Cardiac fibroblast (primary cell): ENCODE data around the gene TBX21.
A peak's percentile ranks its signal among the peaks of the same experiment; 100 is the strongest.

ENCODE experiments used
- DNase-seq, 2 donors: peaks; one replicate each; pipeline versions ENCODE4 v3.0.0 to v3.0.0-alpha.2; 2010; ENCODE audit warnings: low read depth in 2 of 2
- H3K4me3 ChIP-seq, 2 donors: replicated peaks in 1 of 2; 1 replicate in 1 of 2; 2 replicates in 1 of 2; pipeline ENCODE4 v1.5.1; 2011; ENCODE audit warnings: low read depth in 2 of 2, low read length in 2 of 2, mild to moderate bottlenecking in 2 of 2, moderate library complexity in 1 of 2
- TF ChIP-seq, protein P1 (sequence below): IDR thresholded peaks from one replicate; pipeline ENCODE4 v1.5.1; 2011; ENCODE audit warnings: low read depth, mild to moderate bottlenecking, low read length, inconsistent platforms

Gene TBX21

DNA sequence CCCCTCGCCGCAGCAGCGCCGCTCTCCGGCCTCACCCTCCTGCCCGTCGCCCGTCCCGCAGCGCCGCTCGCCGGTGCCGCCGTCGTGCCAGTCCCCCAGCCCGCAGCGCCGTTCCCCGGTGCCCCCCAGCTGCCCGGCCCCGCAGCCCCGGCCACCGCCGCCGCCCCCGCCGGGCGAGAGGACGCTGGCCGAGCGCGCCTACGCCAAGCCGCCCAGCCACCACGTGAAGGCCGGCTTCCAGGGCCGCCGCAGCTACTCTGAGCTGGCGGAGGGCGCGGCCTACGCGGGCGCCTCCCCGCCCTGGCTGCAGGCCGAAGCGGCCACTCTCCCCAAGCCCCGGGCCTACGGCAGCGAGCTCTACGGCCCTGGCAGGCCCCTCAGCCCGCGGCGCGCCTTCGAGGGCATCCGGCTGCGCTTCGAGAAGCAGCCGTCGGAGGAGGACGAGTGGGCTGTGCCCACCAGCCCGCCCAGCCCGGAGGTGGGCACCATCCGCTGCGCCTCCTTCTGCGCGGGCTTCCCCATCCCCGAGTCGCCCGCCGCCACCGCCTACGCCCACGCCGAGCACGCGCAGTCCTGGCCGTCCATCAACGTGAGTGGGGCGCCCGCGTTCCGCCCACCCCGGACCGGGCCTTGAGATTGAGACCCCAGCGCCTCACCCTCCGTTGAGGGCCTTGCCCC is 24.0 kb upstream of the TBX21 start:
- TF ChIP-seq, protein P1, sequence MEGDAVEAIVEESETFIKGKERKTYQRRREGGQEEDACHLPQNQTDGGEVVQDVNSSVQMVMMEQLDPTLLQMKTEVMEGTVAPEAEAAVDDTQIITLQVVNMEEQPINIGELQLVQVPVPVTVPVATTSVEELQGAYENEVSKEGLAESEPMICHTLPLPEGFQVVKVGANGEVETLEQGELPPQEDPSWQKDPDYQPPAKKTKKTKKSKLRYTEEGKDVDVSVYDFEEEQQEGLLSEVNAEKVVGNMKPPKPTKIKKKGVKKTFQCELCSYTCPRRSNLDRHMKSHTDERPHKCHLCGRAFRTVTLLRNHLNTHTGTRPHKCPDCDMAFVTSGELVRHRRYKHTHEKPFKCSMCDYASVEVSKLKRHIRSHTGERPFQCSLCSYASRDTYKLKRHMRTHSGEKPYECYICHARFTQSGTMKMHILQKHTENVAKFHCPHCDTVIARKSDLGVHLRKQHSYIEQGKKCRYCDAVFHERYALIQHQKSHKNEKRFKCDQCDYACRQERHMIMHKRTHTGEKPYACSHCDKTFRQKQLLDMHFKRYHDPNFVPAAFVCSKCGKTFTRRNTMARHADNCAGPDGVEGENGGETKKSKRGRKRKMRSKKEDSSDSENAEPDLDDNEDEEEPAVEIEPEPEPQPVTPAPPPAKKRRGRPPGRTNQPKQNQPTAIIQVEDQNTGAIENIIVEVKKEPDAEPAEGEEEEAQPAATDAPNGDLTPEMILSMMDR = no peak
- peak; percentile 34 to 68 for DNase-seq
- no peak overlapping the region for H3K4me3 ChIP-seq

DNA sequence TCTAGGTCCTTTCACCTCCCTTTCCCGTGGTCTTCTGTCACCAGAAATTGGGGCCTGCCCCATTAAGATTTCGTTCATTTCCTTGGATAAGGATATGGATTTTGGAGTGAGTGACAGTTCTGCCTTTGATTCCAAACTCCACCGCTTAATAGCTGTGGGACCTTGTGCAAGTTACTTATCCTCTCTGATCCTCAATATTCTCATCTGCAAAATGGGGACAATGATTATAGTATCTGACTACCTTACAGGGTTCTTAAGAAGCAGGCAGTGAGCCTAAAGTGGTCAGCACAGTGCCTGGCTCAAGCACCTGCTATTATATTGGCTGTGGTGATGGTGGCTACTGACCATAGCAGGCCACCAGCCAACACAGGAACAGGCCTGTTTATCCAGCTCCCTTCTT is 23.4 kb upstream of the TBX21 start:
- no peak for DNase-seq
- TF ChIP-seq, protein P1 = no peak
- no peak overlapping the region for H3K4me3 ChIP-seq

GRCh38 chr17:47711366-47712099 is 21.5 kb upstream of the TBX21 start:
- TF ChIP-seq, protein P1 = no peak
- H3K4me3 ChIP-seq = no peak overlapping the region
- no peak for DNase-seq

DNA sequence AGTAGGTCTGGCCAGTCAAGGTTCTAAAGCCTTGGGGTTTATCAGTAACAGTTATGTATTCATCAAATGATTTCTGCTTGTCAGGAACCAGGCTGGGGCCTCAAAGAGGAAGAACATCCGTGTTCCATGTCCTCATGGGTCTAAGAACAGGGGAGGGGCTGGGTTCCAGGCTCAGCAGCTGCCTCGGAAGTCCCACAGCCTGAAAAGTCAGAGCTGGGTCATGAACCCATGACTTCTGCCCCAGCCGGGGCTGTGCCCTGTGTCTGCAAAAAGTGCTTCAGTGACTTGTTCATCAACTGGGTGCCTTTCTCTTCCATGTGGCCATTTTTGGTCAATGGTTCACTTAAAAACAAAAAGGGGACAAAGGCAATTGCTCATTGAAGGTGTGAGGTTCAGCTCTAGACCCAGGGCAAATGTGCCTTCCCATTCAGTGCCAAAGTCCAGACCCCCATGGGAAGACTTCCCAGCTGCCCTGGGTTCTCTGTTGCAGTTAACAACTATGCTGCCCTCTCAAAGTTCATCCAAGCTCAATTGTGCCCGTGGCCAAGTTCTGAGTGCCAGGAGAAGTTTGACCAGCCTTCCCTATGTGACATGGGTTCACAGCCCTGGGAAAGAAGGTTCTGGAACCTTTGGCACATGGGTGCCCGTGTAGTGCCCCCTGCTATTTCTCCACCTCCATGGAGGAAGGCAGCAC is 20.6 kb upstream of the TBX21 start:
- TF ChIP-seq, protein P1 = no peak
- no peak for DNase-seq
- H3K4me3 ChIP-seq = no peak overlapping the region

GRCh38 chr17:47713980-47714700 is 18.9 kb upstream of the TBX21 start:
- no peak overlapping the region for H3K4me3 ChIP-seq
- TF ChIP-seq, protein P1 = no peak
- no peak for DNase-seq

DNA sequence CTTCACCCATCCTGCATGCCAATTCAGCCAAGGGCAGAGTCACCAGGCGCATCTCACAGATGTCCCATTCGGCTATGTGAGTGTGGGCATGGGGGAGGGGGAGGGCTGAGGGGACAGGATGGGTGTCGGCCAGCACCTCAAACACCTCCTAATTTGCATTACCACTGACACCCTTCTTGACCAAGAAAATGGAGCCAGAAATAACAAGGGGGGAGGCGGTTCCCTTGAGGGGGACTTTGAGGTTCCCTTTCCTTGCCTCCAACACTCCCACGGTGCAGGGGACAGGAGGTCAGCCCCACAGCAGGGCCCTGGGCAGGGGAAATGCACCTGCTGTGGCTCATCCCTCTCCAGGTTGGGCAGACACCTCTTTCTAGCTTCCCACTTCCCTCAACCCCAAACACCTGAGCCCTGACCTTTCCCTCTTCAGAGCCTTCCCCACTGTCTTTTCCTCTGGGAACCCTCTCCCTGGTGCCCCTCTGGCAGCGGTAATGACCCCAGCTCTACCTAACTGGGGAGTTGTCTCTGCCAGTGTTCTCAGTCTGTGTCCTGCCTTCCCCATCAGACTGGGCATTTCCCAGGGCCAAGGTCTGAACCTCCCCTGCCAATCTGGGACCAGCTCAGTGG is 18.2 kb upstream of the TBX21 start:
- H3K4me3 ChIP-seq = no peak overlapping the region
- TF ChIP-seq, protein P1 = no peak
- no peak for DNase-seq
